Stimulated activated naive CD8-positive, alpha-beta T cell treated with anti-CD3 and anti-CD28 coated beads, Interleukin-15, Interleukin-2, amounts not matched to agents 100 U/mL and 50 U/mL, for 24 hours (primary cell): ENCODE data around the gene MAP3K6.
A peak's percentile ranks its signal among the peaks of the same experiment; 100 is the strongest.
"Not testable (repeated sequence)": the region's sequence is repeated elsewhere in the genome, so short reads cannot be mapped to it uniquely, and the experiment has no call there.

ENCODE experiments used
- ATAC-seq: fragments of 150-1000 bp; cut with Tn5 transposase; one replicate; pipeline ENCODE4 v1.10.0; 2021
- DNase-seq: peaks from one replicate; pipeline ENCODE4 v3.0.0; 2021

Gene MAP3K6

DNA sequence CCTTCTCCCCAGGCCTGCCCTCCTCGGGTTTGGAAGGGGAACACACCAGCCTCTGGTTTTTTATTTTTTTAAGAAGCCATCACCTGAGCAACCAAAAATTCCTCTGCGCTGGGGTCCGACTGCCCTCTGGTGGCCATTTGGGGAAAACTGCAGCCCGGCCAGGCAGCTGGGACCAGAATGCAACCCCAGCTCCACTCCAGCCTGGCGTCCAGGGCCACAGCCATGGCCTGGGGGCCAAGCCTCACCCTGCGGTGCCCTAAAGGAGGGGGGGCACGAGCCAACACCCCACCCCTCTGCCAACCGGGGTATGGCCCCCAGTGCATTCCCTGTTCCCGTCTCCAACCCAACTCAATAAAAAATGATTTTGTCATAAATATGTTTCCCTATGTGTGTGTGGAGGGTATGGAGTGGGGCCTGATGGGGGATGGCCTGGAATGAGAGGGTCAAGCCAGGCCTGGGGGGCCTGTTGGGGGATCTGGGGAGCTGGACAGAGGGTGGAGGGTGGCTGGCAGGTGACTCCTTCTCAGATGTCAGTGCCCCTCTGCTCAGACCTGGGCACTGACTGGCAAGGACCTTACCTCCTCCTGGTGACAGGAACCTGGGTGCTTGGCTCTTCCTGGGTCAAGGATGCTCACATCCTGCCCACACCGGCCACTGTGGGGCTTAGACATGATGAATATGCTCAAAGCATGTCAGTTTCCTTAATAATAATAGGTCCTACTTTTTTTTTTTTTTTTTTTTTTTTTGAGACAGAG lies 28.9 kb upstream of the MAP3K6 start:
- ATAC-seq = peak; percentile 4

DNA sequence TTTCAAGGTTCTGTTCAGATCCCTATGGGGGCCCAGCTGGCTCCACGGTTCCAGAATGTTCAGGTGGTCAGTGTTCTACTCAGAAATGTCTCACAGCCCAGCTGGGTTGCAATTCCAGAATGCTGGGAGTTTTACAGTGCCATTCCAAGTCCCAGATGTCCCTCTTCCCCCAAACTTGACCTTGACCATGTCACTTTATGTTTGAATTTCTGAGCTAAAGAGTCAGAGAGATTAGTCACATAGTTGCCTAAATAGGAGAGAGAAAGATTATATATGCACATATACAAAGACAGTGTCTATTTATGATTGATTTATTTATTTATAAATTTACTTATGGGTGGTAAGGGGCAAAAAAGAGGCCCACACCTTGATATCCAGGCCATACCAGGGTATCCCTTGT lies 28.2 kb upstream of the MAP3K6 start:
- no peak for DNase-seq
- ATAC-seq = no peak

More for the DNA sequence above, 28.9 kb upstream of the MAP3K6 start:
- DNase-seq = peak; percentile 81

- ATAC-seq (no peak), DNase-seq (no peak)
These were observed 27.5 kb upstream of the MAP3K6 start for GRCh38 chr1:27394282-27394658.

DNA sequence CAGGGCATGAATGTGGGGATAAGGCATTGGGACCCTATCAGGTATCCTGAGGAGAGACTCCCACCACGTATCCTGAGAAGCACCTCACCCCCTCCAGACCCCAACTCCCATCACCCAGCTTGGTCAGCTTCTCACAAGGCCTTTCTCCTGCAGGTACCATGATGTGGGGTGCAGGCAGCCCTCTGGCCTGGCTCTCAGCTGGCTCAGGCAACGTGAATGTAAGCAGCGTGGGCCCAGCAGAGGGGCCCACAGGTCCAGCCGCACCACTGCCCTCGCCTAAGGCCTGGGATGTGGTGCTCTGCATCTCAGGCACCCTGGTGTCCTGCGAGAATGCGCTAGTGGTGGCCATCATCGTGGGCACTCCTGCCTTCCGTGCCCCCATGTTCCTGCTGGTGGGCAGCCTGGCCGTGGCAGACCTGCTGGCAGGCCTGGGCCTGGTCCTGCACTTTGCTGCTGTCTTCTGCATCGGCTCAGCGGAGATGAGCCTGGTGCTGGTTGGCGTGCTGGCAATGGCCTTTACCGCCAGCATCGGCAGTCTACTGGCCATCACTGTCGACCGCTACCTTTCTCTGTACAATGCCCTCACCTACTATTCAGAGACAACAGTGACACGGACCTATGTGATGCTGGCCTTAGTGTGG lies 27.0 kb upstream of the MAP3K6 start:
- ATAC-seq (no peak), DNase-seq (no peak)

DNA sequence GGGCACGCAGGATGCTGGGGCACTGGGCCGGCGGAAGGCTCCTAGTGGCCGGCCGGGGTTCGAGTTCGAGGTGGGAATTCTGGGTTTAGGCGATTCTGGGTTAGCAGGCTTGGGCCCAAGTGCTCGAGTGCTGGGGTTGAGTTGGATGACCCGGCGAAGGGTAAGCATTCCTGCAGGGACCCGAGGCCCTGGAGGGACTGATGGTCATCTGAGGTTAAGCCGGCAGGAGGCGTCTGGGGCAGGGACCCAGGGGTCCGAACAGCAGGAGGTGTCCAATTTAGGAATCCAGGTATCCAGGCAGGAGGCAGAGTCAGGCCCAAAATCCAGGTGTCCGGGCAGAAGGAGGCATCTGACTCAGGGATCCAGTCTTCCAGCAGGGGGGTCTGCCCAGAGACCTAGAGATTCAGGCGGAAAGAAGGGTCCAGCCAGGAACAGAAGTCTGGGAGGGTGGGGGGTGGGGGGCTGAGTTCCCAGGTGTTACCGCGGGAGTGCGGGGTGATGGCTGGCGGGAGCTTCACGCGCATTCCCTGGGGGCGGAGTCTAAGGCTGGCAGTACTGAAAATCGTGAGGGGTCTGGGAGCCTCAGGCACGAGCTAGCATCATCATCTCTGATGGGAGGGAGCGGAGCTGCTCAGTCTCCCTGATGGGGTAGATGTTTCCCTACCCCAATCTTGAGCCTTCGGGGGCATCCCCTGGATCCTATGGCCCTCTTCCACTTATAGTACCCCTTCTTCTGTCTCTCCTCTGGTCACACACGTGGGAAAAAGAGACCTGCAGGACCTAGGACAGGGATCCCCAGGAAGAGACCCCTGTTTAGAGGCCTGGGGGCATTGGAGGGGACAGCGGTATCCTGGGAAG lies 26.2 kb upstream of the MAP3K6 start:
- ATAC-seq = no peak
- DNase-seq = no peak

DNA sequence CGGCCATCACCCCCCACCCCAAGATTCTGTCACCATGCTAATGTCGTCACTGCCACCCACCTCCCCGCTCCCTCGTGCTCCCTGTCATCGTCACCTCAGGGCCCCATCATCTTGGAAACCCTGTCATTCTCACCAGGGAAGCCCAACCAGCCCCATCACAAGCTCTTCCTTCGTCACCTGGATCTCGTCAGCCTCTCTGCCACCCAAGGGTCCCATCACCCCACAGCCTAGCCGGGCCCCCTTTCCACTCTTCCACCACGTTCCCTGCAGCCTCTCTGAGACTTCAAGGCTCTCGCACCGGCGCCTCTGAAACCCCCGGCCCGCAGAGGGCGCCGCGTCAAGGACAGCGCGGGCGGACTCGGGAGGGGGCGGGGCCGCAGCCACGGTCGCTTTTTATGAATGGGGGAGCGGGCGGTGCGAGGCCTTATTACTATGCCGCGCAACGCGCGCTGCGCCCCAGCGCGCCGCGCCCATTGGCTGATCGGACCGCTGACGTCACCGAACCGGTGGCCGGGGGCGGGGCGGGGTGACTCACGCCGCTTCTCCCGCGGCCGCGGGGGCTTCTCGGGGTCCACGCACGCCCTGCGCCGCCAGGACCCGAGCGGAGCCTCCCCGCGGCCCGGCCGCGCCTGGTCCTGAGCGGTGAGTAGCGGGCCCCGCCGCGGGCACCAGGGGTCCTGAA lies 25.5 kb upstream of the MAP3K6 start, which contains the start of gene GPR3:
Gene GPR3 (plus strand): TSS at position 527 of the 682 bp plus-strand sequence. CDS start 1,177 bp downstream, outside the sequence.
- ATAC-seq = peak; percentile 94
- peak; percentile 96 for DNase-seq

DNA sequence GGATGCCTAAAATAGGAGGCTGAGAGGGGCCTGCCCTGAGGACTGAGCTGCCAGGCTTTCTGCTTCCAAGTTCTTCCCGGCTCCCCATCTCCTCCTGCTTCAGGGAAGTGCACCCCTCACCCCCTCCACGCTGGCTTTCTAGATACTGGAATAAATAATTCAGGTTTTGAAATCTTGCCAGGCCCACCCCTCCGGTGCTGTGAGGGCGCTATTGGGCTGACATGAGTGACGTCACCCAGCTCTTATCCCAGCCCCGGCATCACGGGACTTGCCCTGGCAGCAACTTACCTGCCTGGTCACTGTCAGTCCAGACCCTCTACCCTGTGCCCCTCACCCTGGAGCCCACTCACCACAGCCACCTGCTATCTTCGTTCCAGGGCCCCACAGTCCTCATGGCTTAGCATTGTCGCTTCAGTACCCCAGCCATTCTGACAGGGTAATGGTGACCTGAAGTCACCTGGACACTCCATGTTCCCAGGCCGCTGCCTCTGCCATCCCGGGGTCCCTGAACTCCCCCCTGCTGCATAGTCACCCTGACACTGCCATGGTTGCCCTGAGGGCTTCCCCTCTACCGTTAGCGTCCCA lies 24.8 kb upstream of the MAP3K6 start:
- DNase-seq (peak; percentile 52), ATAC-seq (no peak)

DNA sequence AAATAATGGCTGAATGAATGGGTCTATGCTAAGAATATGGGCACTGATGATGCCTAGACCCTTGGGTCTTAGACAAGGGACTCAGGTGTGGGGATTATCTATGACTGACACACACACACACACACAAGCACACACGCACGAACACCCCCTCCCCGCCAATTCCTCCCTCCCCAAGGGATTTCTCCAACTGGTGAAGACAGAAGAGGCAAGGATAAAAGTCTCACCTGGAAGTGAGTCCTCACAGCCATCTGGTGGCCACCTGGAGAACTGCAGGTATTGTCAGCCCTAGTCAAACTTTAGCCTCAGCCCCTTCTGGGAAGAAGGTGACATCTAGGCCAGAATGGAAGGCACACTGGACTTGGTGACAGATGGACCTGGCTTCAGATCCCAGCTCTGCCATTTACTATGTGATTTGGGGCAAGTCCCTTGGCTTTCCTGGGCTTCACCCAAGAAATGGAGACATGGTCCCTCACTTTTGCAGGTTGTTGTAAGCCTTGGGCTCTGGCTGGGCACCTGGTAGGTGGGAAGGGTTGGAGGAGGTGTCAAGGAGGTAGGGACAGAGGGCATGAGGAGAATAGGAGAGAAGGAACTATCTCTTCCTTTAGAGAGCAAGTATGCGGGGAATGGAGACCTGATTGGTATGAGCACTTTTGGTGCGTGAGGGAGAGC lies 21.7 kb upstream of the MAP3K6 start:
- DNase-seq = peak; percentile 84
- ATAC-seq = no peak

- not testable (repeated sequence) for DNase-seq
These were observed 18.0 kb upstream of the MAP3K6 start for GRCh38 chr1:27384797-27385196.

DNA sequence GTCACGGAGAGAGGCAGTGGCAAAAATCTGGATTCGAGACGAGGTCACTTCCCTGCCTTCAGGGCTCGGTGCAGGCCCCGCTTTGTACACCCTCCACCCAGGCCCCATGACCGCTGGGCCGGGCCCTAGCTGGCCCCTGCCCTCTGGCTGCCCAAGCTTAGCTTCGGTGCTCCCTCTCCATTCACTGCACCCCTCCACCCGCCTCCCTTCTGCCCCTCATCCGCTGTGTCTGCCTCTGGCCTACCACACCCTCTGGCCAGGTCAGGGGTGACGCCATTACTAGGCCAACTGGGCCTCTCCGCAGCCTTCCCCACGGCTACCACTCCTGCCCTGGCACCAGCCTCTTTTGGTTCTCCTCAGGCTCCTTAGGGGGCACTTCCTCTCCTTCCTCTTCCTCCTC lies 16.9 kb upstream of the MAP3K6 start:
- DNase-seq (no peak), ATAC-seq (no peak)

More at GRCh38 chr1:27384797-27385196, 18.0 kb upstream of the MAP3K6 start:
- not testable (repeated sequence) for ATAC-seq

DNA sequence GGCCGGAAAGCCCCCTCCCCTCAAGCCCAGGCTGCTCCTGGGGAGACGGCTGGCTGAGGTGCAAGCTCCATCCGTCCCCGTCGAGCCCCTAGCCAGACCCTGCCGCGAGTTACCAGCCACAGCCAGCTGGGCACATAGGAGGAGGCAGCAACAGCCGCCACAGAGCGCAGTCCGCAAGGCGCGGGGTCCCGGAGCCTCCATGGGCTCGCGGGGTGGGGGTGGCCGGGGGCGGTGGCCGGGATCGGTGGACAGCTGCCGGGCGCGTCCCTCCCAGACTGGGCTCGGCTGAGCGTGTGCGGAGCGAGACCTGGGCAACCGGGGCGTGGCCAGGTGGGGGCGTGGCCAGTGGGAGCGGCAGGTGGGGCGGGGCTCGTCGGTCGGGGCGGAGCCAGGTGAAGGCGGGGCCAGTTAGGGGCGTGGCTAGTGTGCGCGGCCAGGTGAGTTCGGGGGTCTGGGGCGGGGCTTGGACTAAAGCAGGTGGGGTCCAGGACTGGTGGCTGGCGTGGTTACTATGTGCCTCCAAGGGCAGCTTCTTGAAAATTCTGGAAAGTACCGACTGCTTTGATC lies 16.4 kb upstream of the MAP3K6 start, which contains the start of gene CD164L2:
Gene CD164L2 (minus strand): TSS at position 295 of the 567 bp plus-strand sequence. CDS start 94 bp downstream, at position 201.
- ATAC-seq (no peak), DNase-seq (peak; percentile 67)

DNA sequence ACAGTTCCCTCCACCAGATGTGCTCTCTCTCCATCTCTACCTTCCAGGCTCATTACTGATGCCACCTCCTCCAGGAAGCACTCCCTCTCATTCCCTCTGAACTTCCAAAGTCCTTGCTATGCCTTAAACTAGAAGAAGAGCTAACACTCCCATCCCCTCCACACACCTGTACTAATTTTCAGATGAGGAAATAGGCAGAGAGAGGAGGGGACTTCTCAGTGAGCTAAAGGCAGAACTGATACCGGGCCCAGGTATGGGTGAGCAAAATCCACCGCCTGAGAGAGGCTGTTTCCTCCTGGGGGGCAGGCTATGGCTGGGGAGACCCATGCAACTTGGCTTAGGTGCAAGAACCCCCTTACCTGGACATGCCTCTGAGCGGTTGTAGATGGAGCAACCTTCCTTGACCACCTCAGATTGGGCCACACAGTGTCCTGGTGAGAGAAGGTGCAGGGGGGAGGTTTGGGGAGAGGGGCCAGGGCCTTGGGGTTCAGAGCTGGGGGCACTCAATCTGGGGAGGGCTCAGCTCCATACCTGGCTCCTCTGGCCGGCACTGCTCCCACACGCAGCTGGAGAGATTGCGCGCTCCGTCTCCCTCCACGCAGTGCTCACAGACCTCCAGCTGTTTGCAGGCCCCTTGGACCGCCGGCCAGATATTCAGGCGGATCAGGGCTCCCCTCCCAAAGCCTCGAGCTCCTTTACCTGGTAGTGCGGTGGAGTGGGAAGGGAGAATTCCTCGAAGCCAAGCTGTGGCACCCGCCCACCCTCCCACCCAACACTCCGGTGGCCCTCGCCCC lies 15.4 kb upstream of the MAP3K6 start:
- DNase-seq (no peak), ATAC-seq (no peak)

- ATAC-seq = peak; percentile 16
- DNase-seq = no peak
These were observed 14.3 kb upstream of the MAP3K6 start for GRCh38 chr1:27380766-27381733.

GRCh38 chr1:27380224-27380623 lies 13.5 kb upstream of the MAP3K6 start:
- ATAC-seq (no peak), DNase-seq (no peak)

DNA sequence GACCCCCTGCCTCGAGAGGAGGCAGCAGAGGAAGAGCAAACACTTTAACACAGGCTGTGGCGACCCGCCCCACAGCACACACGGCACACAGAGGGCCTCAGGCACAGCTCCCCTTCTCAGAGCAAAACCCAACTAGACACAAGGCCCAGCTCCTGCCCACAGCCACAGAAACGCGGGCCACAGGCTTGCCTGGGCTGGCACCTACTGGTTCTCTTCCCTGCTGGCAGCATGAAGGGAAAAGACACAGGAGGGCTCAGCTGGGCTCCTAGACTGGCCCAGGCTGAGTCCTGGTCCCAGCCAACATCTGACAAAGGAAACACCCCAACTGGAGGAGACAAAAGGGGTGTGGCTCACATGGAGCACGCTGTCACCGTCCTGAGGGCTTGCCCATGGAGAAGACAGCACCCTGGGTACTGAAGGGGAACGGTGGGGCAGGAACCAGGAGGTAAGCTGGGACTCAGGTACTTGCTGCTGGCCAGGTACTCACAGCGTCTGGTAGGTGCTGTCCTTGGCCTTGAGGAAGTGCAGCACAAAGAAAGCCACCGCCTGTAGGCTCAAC lies 12.9 kb upstream of the MAP3K6 start:
- DNase-seq (no peak), ATAC-seq (no peak)

DNA sequence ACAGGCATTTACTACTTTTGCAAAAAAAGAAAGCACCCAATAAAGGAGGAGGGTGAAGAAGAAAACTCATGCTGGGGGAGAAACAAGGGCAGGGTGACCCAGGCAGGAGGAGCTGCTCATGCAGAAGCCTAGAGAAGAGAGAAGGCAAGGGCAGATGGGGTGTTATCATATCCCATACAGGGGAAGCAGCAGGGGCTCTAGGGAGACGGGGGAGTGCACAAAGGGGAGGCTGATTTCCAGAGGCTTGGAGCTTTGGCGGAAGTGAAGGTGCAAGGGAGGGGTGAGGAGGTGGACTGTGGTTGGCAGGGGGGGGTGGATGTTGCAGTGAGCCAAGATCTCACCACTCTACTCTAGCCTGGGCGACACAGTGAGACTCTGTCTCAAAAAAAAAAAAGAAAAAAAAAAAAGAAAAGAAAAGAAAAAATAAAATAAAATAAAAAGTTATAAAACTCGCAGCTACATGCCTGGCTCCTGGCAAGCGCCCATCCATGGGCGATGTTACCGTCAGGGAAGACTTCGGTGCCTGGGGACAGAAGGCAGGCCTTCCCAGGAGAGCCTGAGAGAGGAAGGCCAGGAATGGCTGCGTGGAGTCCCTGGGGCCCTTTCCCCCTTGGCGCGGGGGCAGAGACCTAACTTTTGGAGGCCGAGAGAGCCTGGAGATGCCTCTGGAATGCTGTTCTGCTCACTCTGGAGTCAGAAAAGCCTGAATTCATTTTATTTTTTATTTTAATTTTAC lies 11.2 kb upstream of the MAP3K6 start:
- DNase-seq (no peak), ATAC-seq (no peak)

- DNase-seq = no peak
- ATAC-seq = no peak
These were observed 7.8 kb upstream of the MAP3K6 start, which contains the start of gene FCN3 for GRCh38 chr1:27374362-27375086. Gene FCN3, minus strand, starts transcription at chr1:27374824. Its CDS starts 6 bp downstream, at chr1:27374818.
